PFSK-1 (cell line): Measurements from ENCODE around the gene PCSK5.

Experiments
- FOXP2 ChIP-seq: optimal IDR thresholded peaks from 2 replicates; pipeline ENCODE3; 2011; ENCODE audit warnings: borderline replicate concordance, control low read depth, inconsistent platforms; ENCODE audit not compliant: insufficient read depth; ENCODE audit errors: extremely low read length, extremely low read depth
- POLR2AphosphoS5 ChIP-seq: IDR thresholded peaks from 2 replicates; pipeline ENCODE4 v1.6.1; 2012; ENCODE audit warnings: low read depth, mild to moderate bottlenecking, control low read depth, low read length, moderate library complexity
- SIN3A ChIP-seq: IDR thresholded peaks from 2 replicates; pipeline ENCODE4 v1.6.1; 2012; ENCODE audit warnings: mild to moderate bottlenecking, low read length, moderate library complexity, borderline replicate concordance; ENCODE audit not compliant: insufficient read depth
- TAF1 ChIP-seq: IDR thresholded peaks from 2 replicates; pipeline ENCODE4 v1.6.1; 2012; ENCODE audit warnings: low read length, control low read depth, borderline replicate concordance; ENCODE audit not compliant: insufficient read depth
- TF ChIP-seq, protein P1 (sequence below), 2 experiments: IDR thresholded peaks; 2 replicates each; pipeline versions ENCODE4 v1.6.1 to v1.8.0; 2011 to 2012; ENCODE audit warnings: low read depth in 2 of 2, low read length in 2 of 2, control low read depth in 1 of 2, inconsistent platforms in 1 of 2, mild to moderate bottlenecking in 1 of 2, moderate library complexity in 1 of 2; ENCODE audit not compliant: insufficient read depth in 1 of 2

- TF ChIP-seq POLR2AphosphoS5 (no peak; the same call in 1 of the 2 replicates), SIN3A (no peak), TAF1 (no peak), FOXP2 (no peak)
- TF ChIP-seq, protein P1, sequence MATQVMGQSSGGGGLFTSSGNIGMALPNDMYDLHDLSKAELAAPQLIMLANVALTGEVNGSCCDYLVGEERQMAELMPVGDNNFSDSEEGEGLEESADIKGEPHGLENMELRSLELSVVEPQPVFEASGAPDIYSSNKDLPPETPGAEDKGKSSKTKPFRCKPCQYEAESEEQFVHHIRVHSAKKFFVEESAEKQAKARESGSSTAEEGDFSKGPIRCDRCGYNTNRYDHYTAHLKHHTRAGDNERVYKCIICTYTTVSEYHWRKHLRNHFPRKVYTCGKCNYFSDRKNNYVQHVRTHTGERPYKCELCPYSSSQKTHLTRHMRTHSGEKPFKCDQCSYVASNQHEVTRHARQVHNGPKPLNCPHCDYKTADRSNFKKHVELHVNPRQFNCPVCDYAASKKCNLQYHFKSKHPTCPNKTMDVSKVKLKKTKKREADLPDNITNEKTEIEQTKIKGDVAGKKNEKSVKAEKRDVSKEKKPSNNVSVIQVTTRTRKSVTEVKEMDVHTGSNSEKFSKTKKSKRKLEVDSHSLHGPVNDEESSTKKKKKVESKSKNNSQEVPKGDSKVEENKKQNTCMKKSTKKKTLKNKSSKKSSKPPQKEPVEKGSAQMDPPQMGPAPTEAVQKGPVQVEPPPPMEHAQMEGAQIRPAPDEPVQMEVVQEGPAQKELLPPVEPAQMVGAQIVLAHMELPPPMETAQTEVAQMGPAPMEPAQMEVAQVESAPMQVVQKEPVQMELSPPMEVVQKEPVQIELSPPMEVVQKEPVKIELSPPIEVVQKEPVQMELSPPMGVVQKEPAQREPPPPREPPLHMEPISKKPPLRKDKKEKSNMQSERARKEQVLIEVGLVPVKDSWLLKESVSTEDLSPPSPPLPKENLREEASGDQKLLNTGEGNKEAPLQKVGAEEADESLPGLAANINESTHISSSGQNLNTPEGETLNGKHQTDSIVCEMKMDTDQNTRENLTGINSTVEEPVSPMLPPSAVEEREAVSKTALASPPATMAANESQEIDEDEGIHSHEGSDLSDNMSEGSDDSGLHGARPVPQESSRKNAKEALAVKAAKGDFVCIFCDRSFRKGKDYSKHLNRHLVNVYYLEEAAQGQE (IDR thresholded peaks at IDR 0.05; ENCODE audit: insufficient read depth in 1 of 2, low read depth in 2 of 2, low read length in 2 of 2): no peak
Observed at GRCh38 chr9:75889977-75890471, 449 bp upstream of the PCSK5 start.
